ENCODE measurements around the gene SGO2.

Gene SGO2, protein sequence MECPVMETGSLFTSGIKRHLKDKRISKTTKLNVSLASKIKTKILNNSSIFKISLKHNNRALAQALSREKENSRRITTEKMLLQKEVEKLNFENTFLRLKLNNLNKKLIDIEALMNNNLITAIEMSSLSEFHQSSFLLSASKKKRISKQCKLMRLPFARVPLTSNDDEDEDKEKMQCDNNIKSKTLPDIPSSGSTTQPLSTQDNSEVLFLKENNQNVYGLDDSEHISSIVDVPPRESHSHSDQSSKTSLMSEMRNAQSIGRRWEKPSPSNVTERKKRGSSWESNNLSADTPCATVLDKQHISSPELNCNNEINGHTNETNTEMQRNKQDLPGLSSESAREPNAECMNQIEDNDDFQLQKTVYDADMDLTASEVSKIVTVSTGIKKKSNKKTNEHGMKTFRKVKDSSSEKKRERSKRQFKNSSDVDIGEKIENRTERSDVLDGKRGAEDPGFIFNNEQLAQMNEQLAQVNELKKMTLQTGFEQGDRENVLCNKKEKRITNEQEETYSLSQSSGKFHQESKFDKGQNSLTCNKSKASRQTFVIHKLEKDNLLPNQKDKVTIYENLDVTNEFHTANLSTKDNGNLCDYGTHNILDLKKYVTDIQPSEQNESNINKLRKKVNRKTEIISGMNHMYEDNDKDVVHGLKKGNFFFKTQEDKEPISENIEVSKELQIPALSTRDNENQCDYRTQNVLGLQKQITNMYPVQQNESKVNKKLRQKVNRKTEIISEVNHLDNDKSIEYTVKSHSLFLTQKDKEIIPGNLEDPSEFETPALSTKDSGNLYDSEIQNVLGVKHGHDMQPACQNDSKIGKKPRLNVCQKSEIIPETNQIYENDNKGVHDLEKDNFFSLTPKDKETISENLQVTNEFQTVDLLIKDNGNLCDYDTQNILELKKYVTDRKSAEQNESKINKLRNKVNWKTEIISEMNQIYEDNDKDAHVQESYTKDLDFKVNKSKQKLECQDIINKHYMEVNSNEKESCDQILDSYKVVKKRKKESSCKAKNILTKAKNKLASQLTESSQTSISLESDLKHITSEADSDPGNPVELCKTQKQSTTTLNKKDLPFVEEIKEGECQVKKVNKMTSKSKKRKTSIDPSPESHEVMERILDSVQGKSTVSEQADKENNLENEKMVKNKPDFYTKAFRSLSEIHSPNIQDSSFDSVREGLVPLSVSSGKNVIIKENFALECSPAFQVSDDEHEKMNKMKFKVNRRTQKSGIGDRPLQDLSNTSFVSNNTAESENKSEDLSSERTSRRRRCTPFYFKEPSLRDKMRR

DNA sequence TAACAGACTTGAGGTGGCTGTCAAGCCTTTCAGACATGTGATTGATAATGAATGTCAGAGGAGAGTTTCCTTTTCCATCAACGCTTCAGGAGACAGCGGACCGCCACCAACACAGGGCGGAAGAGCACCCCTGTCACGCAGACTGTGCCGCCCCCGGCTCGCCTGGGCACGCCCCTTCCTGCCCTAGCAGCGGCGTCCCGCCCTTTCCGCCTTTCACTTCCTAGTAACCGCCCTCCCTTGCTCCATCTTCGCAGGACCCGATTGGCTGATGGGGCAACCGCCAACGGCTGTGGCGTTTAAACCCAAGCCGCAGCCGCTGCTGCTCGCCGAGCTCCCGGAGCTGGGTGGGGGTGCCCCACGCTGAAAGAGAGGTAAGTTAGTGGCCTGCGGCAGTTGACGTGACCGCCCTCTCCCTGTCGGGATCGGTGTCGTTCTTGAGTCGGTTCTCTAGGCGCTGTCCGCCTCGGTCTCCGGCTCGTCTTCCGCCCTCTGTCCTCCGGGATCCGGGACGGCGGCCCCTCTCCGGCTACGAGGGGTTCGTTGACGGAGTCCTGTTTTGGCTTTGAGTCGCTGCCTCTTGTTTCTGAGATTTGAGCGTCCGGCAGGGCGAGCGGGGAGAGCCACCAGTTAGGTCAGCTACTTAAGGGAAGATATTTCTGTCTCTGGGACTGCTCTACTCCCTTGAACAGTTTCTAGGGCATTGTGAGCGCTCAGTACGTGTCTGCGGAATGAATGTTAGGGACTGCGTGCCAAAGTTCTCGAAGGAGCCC, at the start of gene SGO2:
SGO2 (plus strand) TSS at position 326 of the 770 bp plus-strand sequence. CDS start 6,769 bp downstream, outside the sequence.
- TF ChIP-seq, protein P1, sequence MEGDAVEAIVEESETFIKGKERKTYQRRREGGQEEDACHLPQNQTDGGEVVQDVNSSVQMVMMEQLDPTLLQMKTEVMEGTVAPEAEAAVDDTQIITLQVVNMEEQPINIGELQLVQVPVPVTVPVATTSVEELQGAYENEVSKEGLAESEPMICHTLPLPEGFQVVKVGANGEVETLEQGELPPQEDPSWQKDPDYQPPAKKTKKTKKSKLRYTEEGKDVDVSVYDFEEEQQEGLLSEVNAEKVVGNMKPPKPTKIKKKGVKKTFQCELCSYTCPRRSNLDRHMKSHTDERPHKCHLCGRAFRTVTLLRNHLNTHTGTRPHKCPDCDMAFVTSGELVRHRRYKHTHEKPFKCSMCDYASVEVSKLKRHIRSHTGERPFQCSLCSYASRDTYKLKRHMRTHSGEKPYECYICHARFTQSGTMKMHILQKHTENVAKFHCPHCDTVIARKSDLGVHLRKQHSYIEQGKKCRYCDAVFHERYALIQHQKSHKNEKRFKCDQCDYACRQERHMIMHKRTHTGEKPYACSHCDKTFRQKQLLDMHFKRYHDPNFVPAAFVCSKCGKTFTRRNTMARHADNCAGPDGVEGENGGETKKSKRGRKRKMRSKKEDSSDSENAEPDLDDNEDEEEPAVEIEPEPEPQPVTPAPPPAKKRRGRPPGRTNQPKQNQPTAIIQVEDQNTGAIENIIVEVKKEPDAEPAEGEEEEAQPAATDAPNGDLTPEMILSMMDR (conservative IDR thresholded peaks at IDR 0.05; ENCODE audit: low read depth, low read length) = peak; percentile 6
- DNase-seq (ENCODE audit: low read depth) = peak; percentile 69
- peak within 1 kb of the TSS; percentile 90 for H3K4me3 ChIP-seq (ENCODE audit: low read length)

DNA sequence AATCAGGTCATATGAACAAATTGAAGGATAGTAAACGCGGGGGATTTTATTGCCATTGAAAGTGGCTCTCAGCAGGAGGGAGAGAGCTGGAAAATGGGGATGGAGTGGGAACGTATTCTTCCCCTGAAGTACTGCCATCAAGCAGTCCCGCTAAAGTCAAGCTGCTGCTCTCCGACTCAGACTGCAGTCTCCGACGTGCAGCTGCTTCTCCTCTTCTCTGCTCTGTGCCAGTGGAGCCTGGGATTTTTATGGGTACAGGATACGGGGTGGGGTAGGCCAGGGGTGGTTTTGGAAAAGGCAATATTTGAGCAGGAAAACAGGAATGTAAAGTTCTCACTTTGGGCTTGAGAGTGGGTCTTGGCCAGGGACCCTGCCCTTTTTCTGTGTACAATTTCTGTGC, 49.2 kb upstream of the SGO2 start:
- H3K4me3 ChIP-seq (ENCODE audit: low read length) = no peak overlapping the region
- TF ChIP-seq, protein P1 (conservative IDR thresholded peaks at IDR 0.05; ENCODE audit: low read depth, low read length) = no peak
- DNase-seq (ENCODE audit: low read depth) = no peak

DNA sequence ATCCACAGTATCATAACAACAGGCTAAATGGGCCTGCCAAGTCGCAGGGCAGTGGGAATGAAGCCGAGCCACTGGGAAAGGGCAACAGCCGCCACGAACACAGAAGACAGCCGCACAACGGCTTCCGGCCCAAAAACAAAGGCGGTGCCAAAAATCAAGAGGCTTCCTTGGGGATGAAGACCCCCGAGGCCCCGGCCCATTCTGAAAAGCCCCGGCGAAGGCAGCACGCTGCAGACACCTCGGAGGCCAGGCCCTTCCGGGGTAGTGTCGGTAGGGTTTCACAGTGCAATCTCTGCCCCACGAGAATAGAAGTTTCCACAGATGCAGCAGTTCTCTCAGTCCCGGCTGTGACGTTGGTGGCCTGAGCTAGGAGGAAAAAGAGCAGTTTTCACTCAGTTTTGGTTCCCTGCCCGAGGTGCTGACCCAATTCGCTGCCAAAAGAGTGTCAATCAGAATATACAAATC, 48.3 kb upstream of the SGO2 start:
- H3K4me3 ChIP-seq (ENCODE audit: low read length) = no peak overlapping the region
- no peak for DNase-seq (ENCODE audit: low read depth)
- TF ChIP-seq, protein P1 (conservative IDR thresholded peaks at IDR 0.05; ENCODE audit: low read depth, low read length) = no peak

DNA sequence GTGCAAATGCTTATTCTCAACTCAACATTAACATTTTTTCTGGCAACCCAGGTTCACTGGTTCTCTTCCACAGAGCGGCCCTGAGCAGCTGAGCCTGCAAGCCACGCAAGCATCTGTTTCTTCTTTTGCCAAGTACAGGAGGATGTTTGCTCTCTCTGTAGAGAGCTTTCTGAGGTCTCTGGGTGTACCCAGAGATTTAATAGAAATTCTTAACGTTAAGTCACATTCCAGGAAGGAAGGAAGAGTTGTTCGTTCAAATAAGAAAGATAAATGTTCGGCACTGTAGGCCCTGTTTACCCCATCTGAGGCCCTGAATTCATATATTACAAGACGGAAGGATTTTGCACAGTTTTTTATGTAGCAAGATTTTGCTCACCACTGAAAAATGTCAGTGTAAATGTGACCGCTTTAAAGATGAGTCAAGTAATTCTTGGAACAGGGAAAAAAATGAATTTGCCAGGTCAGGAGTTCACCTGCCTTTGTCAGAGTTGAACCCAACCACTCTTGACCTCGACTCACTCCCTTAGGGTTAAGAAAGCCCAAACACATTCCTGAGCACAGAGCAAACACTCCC, 46.2 kb upstream of the SGO2 start:
- DNase-seq (ENCODE audit: low read depth) = no peak
- TF ChIP-seq, protein P1 (conservative IDR thresholded peaks at IDR 0.05; ENCODE audit: low read depth, low read length) = no peak
- H3K4me3 ChIP-seq (ENCODE audit: low read length) = no peak overlapping the region

DNA sequence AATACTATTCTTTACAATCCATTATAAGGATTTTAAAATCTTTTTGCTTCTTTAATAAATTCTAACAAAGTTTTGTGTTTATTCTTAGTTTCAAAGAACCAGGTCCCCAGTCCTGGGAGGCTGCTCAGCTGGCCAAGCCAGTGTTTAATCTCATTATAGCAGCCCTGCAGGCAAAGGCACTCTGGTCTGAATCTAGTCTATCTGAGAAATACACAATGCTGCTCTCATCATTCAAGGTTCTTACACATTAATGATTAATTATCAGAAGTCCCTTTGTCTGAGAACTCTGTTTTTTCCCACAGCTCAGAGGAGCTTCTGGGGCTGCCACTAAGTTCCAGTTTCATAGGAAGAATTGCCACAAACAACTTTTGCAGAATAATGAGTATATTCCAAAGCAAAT, 43.8 kb upstream of the SGO2 start:
- no peak for DNase-seq (ENCODE audit: low read depth)
- H3K4me3 ChIP-seq (ENCODE audit: low read length) = no peak overlapping the region
- TF ChIP-seq, protein P1 (conservative IDR thresholded peaks at IDR 0.05; ENCODE audit: low read depth, low read length) = no peak

DNA sequence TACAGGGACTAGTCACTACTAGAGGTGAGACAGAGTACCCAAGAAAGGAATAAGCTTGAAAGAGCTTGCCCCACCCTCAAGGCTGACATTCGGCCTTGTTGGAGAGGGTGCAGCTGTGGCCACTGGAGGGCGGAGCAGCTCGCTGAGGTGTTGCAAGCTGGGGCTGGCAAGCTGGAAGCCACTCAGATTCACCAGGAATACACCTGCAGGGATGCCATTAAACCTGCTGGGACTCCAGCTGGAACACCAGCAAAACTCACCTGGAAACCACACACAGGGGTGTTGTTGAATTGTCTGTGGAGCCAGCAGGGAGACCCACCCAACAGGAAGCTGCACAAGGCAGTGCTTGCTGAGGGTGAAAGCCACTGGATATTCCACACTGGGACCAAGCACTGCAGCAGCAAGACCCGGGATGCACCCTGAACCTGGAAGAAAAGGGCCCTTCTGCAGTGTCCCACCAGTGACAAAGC, 42.2 kb upstream of the SGO2 start:
- TF ChIP-seq, protein P1 (conservative IDR thresholded peaks at IDR 0.05; ENCODE audit: low read depth, low read length) = peak; percentile 60
- no peak for DNase-seq (ENCODE audit: low read depth)
- H3K4me3 ChIP-seq (ENCODE audit: low read length) = no peak overlapping the region

Measured in retinal pigment epithelial cell (primary cell).